Effector memory CD4-positive, alpha-beta T cell (primary cell): ENCODE data around the gene PSD2.

Experiments
- DNase-seq, 3 donors: peaks; one replicate each; pipeline ENCODE4 v3.0.0-alpha.2; 2020
- H3K27ac ChIP-seq: 2 replicates; pipeline ENCODE4 v1.7.0; 2013; ENCODE audit warnings: mild to moderate bottlenecking, low read length, moderate library complexity; ENCODE audit not compliant: insufficient read depth, poor library complexity, severe bottlenecking
- H3K27me3 ChIP-seq: replicated peaks from 2 replicates; pipeline ENCODE4 v1.7.0; 2013; ENCODE audit warnings: mild to moderate bottlenecking, low read length; ENCODE audit not compliant: insufficient read depth, control insufficient read depth, poor library complexity, severe bottlenecking
- H3K36me3 ChIP-seq: 2 replicates; pipeline ENCODE4 v1.7.0; 2013; ENCODE audit warnings: mild to moderate bottlenecking, low read length, moderate library complexity; ENCODE audit not compliant: control insufficient read depth, insufficient read depth
- H3K4me1 ChIP-seq: 2 replicates; pipeline ENCODE4 v1.7.0; 2013; ENCODE audit warnings: low read length, mild to moderate bottlenecking; ENCODE audit not compliant: control insufficient read depth, insufficient read depth, poor library complexity, severe bottlenecking
- H3K4me3 ChIP-seq: 2 replicates; pipeline ENCODE4 v1.7.0; 2013; ENCODE audit warnings: low read length, low read depth, mild to moderate bottlenecking; ENCODE audit not compliant: insufficient read depth, poor library complexity, severe bottlenecking
- H3K9me3 ChIP-seq: 2 replicates; pipeline ENCODE4 v1.7.0; 2013; ENCODE audit warnings: mild to moderate bottlenecking, low read length, moderate library complexity; ENCODE audit not compliant: control insufficient read depth

The PSD2 gene

GRCh38 chr5:139763930-139764791 is 31.4 kb upstream of the PSD2 start:
- Histone ChIP-seq H3K27ac (no peak overlapping the region), H3K4me3 (no peak overlapping the region), H3K36me3 (no peaks in the 10 kb centered on the region), H3K9me3 (no peaks in the 10 kb centered on the region), H3K27me3 (peaks cover 22% of the 10 kb centered on the region), H3K4me1 (no peaks in the 10 kb centered on the region)
- no peak for DNase-seq

- no peaks in the 10 kb centered on the region for H3K4me1 ChIP-seq
- H3K36me3 ChIP-seq: no peaks in the 10 kb centered on the region
- no peak overlapping the region for H3K4me3 ChIP-seq
- no peak overlapping the region for H3K27ac ChIP-seq
- DNase-seq: no peak
- peaks cover 22% of the 10 kb centered on the region for H3K27me3 ChIP-seq
- no peaks in the 10 kb centered on the region for H3K9me3 ChIP-seq
Measured at GRCh38 chr5:139764886-139765408, 30.7 kb upstream of the PSD2 start.

GRCh38 chr5:139765409-139766217 is 30.0 kb upstream of the PSD2 start:
- H3K27ac ChIP-seq: no peak overlapping the region
- peak; percentile 57 to 66 (median 65) for DNase-seq

GRCh38 chr5:139767960-139768359 is 27.6 kb upstream of the PSD2 start:
- H3K4me1 ChIP-seq: no peaks in the 10 kb centered on the region
- peaks cover 22% of the 10 kb centered on the region for H3K27me3 ChIP-seq
- H3K4me3 ChIP-seq: no peak overlapping the region
- H3K9me3 ChIP-seq: no peaks in the 10 kb centered on the region
- H3K27ac ChIP-seq: no peak overlapping the region
- no peak for DNase-seq
- no peaks in the 10 kb centered on the region for H3K36me3 ChIP-seq

More at GRCh38 chr5:139765409-139766217, 30.0 kb upstream of the PSD2 start:
- peak overlapping the region; percentile 60 for H3K4me3 ChIP-seq
- peaks cover 22% of the 10 kb centered on the region for H3K27me3 ChIP-seq
- H3K9me3 ChIP-seq: no peaks in the 10 kb centered on the region
- no peaks in the 10 kb centered on the region for H3K4me1 ChIP-seq
- no peaks in the 10 kb centered on the region for H3K36me3 ChIP-seq

GRCh38 chr5:139768807-139769465 is 26.7 kb upstream of the PSD2 start:
- Histone ChIP-seq H3K27me3 (peaks cover 16% of the 10 kb centered on the region), H3K9me3 (no peaks in the 10 kb centered on the region), H3K27ac (no peak overlapping the region), H3K4me3 (no peak overlapping the region), H3K36me3 (no peaks in the 10 kb centered on the region), H3K4me1 (no peaks in the 10 kb centered on the region)
- no peak for DNase-seq

GRCh38 chr5:139769477-139769876 is 26.1 kb upstream of the PSD2 start:
- Histone ChIP-seq H3K36me3 (no peaks in the 10 kb centered on the region), H3K27ac (no peak overlapping the region), H3K4me3 (no peak overlapping the region), H3K9me3 (no peaks in the 10 kb centered on the region), H3K27me3 (peaks cover 11% of the 10 kb centered on the region), H3K4me1 (no peaks in the 10 kb centered on the region)
- no peak for DNase-seq

- Histone ChIP-seq H3K4me3 (no peak overlapping the region), H3K9me3 (no peaks in the 10 kb centered on the region), H3K4me1 (peaks cover 5% of the 10 kb centered on the region), H3K27ac (no peak overlapping the region), H3K36me3 (no peaks in the 10 kb centered on the region), H3K27me3 (no peaks in the 10 kb centered on the region)
- no peak for DNase-seq
Measured at GRCh38 chr5:139770722-139771121, 24.9 kb upstream of the PSD2 start.

- no peak for DNase-seq
- no peaks in the 10 kb centered on the region for H3K27me3 ChIP-seq
- H3K4me3 ChIP-seq: no peak overlapping the region
- peaks cover 5% of the 10 kb centered on the region for H3K4me1 ChIP-seq
- H3K27ac ChIP-seq: no peak overlapping the region
- H3K36me3 ChIP-seq: no peaks in the 10 kb centered on the region
- no peaks in the 10 kb centered on the region for H3K9me3 ChIP-seq
Measured at GRCh38 chr5:139772089-139772791, 23.4 kb upstream of the PSD2 start.

GRCh38 chr5:139772927-139773690 is 22.5 kb upstream of the PSD2 start:
- no peak for DNase-seq
- peaks cover 5% of the 10 kb centered on the region for H3K4me1 ChIP-seq
- H3K9me3 ChIP-seq: no peaks in the 10 kb centered on the region
- H3K27me3 ChIP-seq: no peaks in the 10 kb centered on the region
- no peaks in the 10 kb centered on the region for H3K36me3 ChIP-seq
- H3K27ac ChIP-seq: no peak overlapping the region
- H3K4me3 ChIP-seq: no peak overlapping the region
